DOHH2 (cell line): ENCODE data around the gene MAP3K4.

ENCODE experiments used
- EZH2phosphoT487 ChIP-seq: fragments of 200-600 bp; sonication (generic); IDR thresholded peaks from 2 replicates; pipeline ENCODE4 v1.6.1; 2017; ENCODE audit warnings: borderline replicate concordance, mild to moderate bottlenecking, antibody characterized with exemption, low read length, moderate library complexity, mixed read lengths
- TF ChIP-seq, protein P1 (sequence below): fragments of 200-600 bp; sonication (generic); IDR thresholded peaks from one replicate; pipeline ENCODE4 v1.5.1; 2014; ENCODE audit warnings: antibody characterized with exemption, mild to moderate bottlenecking, low read depth, low read length; ENCODE audit not compliant: poor library complexity, severe bottlenecking

- TF ChIP-seq, protein P1, sequence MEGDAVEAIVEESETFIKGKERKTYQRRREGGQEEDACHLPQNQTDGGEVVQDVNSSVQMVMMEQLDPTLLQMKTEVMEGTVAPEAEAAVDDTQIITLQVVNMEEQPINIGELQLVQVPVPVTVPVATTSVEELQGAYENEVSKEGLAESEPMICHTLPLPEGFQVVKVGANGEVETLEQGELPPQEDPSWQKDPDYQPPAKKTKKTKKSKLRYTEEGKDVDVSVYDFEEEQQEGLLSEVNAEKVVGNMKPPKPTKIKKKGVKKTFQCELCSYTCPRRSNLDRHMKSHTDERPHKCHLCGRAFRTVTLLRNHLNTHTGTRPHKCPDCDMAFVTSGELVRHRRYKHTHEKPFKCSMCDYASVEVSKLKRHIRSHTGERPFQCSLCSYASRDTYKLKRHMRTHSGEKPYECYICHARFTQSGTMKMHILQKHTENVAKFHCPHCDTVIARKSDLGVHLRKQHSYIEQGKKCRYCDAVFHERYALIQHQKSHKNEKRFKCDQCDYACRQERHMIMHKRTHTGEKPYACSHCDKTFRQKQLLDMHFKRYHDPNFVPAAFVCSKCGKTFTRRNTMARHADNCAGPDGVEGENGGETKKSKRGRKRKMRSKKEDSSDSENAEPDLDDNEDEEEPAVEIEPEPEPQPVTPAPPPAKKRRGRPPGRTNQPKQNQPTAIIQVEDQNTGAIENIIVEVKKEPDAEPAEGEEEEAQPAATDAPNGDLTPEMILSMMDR = no peak
- TF ChIP-seq EZH2phosphoT487 = no peak
These were observed 148.9 kb downstream of the MAP3K4 start for GRCh38 chr6:161140554-161140875.
